SU-DHL-6 (cell line): Measurements from ENCODE around the gene PRRC2B.

ENCODE experiments used
- H2AFZ ChIP-seq: fragments of 200-600 bp; sonication (generic); 2 replicates; pipeline ENCODE4 v1.6.1; 2014; ENCODE audit warnings: low read depth, mild to moderate bottlenecking, moderate library complexity, mixed read lengths, antibody characterized with exemption, low read length; ENCODE audit not compliant: severe bottlenecking
- H3F3A ChIP-seq: fragments of 200-600 bp; shearing (Covaris generic); 2 replicates; pipeline ENCODE4 v1.6.0; 2016; ENCODE audit warnings: antibody characterized with exemption, mild to moderate bottlenecking; ENCODE audit not compliant: insufficient read depth
- H3K27ac ChIP-seq: fragments of 200-600 bp; sonication (generic); 2 replicates; pipeline ENCODE4 v1.5.1; 2016; ENCODE audit warnings: low read depth, mild to moderate bottlenecking, low read length, moderate library complexity, mixed read lengths
- H3K27me3 ChIP-seq: fragments of 200-600 bp; sonication (generic), shearing (Covaris generic); 2 replicates; pipeline ENCODE4 v1.6.0; 2014; ENCODE audit warnings: mild to moderate bottlenecking, low read length
- H3K36me3 ChIP-seq: fragments of 200-600 bp; sonication (generic); 2 replicates; pipeline ENCODE4 v1.6.1; 2014; ENCODE audit warnings: mild to moderate bottlenecking, low read length, mixed read lengths
- H3K4me2 ChIP-seq: fragments of 300-600, 200-600 bp; shearing (Covaris generic), sonication (generic); 2 replicates; pipeline ENCODE4 v1.6.0; 2014; ENCODE audit warnings: low read length, low read depth, mild to moderate bottlenecking; ENCODE audit not compliant: poor library complexity, severe bottlenecking
- H3K4me3 ChIP-seq: fragments of 200-600 bp; sonication (generic); 2 replicates; pipeline ENCODE4 v1.5.1; 2014; ENCODE audit warnings: antibody characterized with exemption, low read length, mild to moderate bottlenecking, mixed read lengths; ENCODE audit not compliant: insufficient read depth, poor library complexity, severe bottlenecking
- H3K79me2 ChIP-seq: fragments of 200-600 bp; sonication (generic); 2 replicates; pipeline ENCODE4 v1.6.1; 2014; ENCODE audit warnings: mild to moderate bottlenecking, low read length, moderate library complexity; ENCODE audit not compliant: insufficient read depth
- H3K9ac ChIP-seq: fragments of 200-600 bp; sonication (generic); 2 replicates; pipeline ENCODE4 v1.7.0; 2014; ENCODE audit warnings: mild to moderate bottlenecking, low read length
- H3K9me2 ChIP-seq: fragments of 200-600 bp; sonication (generic); replicated peaks from 2 replicates; pipeline ENCODE4 v1.6.1; 2014; ENCODE audit warnings: low read length; ENCODE audit not compliant: insufficient read depth
- H3K9me3 ChIP-seq: fragments of 200-600 bp; sonication (generic); 2 replicates; pipeline ENCODE4 v1.6.1; 2014; ENCODE audit warnings: low read length, mixed read lengths; ENCODE audit not compliant: insufficient read depth
- H4K20me1 ChIP-seq: fragments of 200-600 bp; sonication (generic); 2 replicates; pipeline ENCODE4 v1.6.1; 2014; ENCODE audit warnings: low read depth, mild to moderate bottlenecking, antibody characterized with exemption, low read length, moderate library complexity, mixed read lengths
- CTCF ChIP-seq: fragments of 200-600 bp; sonication (generic); IDR thresholded peaks from one replicate; pipeline ENCODE4 v1.5.1; 2017; ENCODE audit warnings: antibody characterized with exemption, mild to moderate bottlenecking, low read length, moderate library complexity; ENCODE audit not compliant: insufficient read depth, poor library complexity, severe bottlenecking
- EZH2phosphoT487 ChIP-seq: fragments of 200-600 bp; sonication (generic), shearing (Covaris generic); conservative IDR thresholded peaks from 2 replicates; pipeline ENCODE4 v1.6.1; 2018; ENCODE audit warnings: mild to moderate bottlenecking, antibody characterized with exemption, low read length, moderate library complexity, mixed read lengths

Gene PRRC2B

GRCh38 chr9:131475111-131475955, 81.4 kb downstream of the PRRC2B start:
- no peak for TF ChIP-seq EZH2phosphoT487
- TF ChIP-seq CTCF: no peak

GRCh38 chr9:131475956-131476776, 82.3 kb downstream of the PRRC2B start:
- Histone ChIP-seq H3K9ac (no peak overlapping the region), H3K9me2 (no peaks in the 10 kb centered on the region), H2AFZ (no peak overlapping the region), H4K20me1 (no peaks in the 10 kb centered on the region), H3K9me3 (no peaks in the 10 kb centered on the region), H3K4me3 (no peak overlapping the region), H3K4me2 (no peak overlapping the region), H3K79me2 (peaks cover 4% of the 10 kb centered on the region; the same call in 1 of the 2 replicates), H3K36me3 (peaks cover 29% of the 10 kb centered on the region), H3K27me3 (no peaks in the 10 kb centered on the region), H3K27ac (no peak overlapping the region), H3F3A (peaks cover 6% of the 10 kb centered on the region; the same call in 1 of the 2 replicates)
- TF ChIP-seq EZH2phosphoT487: no peak
- peak; percentile 19 for TF ChIP-seq CTCF

More at GRCh38 chr9:131475111-131475955, 81.4 kb downstream of the PRRC2B start:
- Histone ChIP-seq H4K20me1 (no peaks in the 10 kb centered on the region), H3K36me3 (peaks cover 34% of the 10 kb centered on the region), H3K4me3 (no peak overlapping the region), H3K79me2 (peaks cover 10% of the 10 kb centered on the region), H3F3A (peaks cover 9% of the 10 kb centered on the region; the same call in 1 of the 2 replicates), H3K9me2 (no peaks in the 10 kb centered on the region), H3K9me3 (no peaks in the 10 kb centered on the region), H3K4me2 (no peak overlapping the region), H3K27me3 (no peaks in the 10 kb centered on the region), H3K9ac (no peak overlapping the region), H3K27ac (no peak overlapping the region), H2AFZ (no peak overlapping the region)

- H3F3A ChIP-seq: no peaks in the 10 kb centered on the region
- no peak overlapping the region for H3K4me2 ChIP-seq
- no peak overlapping the region for H3K9ac ChIP-seq
- no peak overlapping the region for H3K4me3 ChIP-seq
- peaks cover 4% of the 10 kb centered on the region; the same call in 1 of the 2 replicates for H3K79me2 ChIP-seq
- no peak overlapping the region for H2AFZ ChIP-seq
- H3K9me2 ChIP-seq: no peaks in the 10 kb centered on the region
- no peak for TF ChIP-seq EZH2phosphoT487
- no peaks in the 10 kb centered on the region for H4K20me1 ChIP-seq
- no peak overlapping the region for H3K27ac ChIP-seq
- no peaks in the 10 kb centered on the region for H3K9me3 ChIP-seq
- H3K27me3 ChIP-seq: no peaks in the 10 kb centered on the region
- H3K36me3 ChIP-seq: peaks cover 23% of the 10 kb centered on the region
Observed at GRCh38 chr9:131476777-131477345, 83.0 kb downstream of the PRRC2B start.
